HG02973 (cell line): ENCODE data around the gene ZCCHC24.

ENCODE experiments used
- ATAC-seq: cut with Tn5 transposase; IDR thresholded peaks from one replicate; pipeline ENCODE4 v1.9.1; 2021; ENCODE audit warnings: moderate library complexity; ENCODE audit not compliant: unreplicated experiment

The ZCCHC24 gene

GRCh38 chr10:79385804-79386531 is 59.5 kb downstream of the ZCCHC24 start:
- no peak for ATAC-seq

- ATAC-seq = no peak
Observed at GRCh38 chr10:79385392-79385795, 60.0 kb downstream of the ZCCHC24 start.

- no peak for ATAC-seq
Observed at GRCh38 chr10:79384773-79385391, 60.5 kb downstream of the ZCCHC24 start.

GRCh38 chr10:79383974-79384606 is 61.3 kb downstream of the ZCCHC24 start:
- ATAC-seq = no peak

DNA sequence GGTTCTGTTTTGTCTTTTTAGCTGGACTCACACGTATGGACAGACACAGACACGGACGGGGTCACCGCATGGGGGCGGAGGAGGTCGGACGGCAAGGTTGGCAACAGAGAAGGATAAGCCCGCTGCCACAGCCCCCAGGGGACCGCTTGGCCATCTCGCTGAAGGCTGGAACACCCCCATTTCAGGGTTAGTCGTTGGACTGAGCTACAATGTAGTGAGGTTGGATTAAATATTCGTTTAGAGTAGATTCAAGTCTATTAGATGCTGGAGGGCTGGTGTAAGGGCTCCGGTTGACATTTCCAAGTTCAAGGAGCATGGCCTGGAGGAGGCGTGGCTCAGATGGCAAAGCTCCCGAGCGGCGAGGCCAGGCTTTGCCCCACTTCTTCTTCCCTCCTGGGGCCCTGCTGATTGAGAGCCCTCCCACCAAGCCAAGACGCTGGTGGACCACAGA is 62.9 kb downstream of the ZCCHC24 start:
- ATAC-seq = no peak

DNA sequence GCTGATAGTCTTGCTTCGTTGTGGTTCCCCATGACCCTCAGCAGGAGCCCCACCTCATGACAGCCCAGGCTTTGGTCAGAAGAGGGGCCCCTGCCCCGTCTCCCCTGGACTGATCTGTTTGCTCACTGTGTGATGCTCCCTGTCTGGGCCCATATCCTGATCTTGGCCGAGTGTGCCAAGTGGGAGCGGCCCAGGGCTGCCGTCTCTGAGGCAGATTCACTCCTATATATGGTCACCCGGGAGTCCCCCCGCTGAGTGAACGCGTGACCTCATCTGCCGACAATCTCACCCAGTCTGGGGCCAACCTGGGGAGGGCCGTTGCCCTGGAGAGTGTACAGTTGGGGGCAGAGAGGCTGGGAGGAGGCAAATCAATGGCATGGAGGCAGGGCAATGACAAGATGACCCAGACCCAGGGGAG is 63.6 kb downstream of the ZCCHC24 start:
- no peak for ATAC-seq

DNA sequence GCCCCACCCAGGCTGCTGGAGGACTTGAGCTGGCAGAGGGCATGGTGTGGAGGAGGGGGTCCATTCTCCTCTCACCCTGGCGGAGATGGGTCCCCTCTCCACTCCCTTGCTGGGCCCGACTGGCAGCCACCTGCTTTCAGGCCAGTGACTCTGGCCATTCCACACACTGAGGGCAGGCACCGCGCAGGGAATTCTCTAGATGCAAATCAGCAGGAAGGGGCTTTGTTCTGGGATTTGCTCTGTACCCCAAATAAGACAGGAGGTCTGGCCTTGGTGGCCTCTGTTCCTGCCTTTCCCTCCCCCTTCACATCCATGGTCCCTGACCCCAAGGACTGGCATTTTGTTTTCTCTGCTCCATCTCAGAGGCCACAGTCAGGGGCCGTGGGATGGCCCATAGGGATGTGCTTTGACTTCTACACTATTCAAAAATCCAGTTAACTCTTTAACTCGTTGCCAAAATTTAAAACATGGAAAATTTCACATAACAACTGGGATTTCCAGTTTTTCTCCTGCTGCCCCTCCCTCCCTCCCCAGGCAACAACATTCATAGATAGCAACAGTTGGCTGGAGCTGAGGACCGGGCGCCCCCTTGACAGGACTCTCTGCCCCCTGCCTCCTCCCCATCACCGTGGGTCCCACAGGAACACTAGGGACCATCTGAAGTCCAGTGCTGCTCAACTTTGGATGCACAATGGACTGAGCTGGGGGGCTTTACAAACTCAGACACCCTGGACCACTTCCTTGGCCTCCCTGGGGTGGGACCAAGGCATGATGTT is 64.3 kb downstream of the ZCCHC24 start:
- ATAC-seq = no peak

DNA sequence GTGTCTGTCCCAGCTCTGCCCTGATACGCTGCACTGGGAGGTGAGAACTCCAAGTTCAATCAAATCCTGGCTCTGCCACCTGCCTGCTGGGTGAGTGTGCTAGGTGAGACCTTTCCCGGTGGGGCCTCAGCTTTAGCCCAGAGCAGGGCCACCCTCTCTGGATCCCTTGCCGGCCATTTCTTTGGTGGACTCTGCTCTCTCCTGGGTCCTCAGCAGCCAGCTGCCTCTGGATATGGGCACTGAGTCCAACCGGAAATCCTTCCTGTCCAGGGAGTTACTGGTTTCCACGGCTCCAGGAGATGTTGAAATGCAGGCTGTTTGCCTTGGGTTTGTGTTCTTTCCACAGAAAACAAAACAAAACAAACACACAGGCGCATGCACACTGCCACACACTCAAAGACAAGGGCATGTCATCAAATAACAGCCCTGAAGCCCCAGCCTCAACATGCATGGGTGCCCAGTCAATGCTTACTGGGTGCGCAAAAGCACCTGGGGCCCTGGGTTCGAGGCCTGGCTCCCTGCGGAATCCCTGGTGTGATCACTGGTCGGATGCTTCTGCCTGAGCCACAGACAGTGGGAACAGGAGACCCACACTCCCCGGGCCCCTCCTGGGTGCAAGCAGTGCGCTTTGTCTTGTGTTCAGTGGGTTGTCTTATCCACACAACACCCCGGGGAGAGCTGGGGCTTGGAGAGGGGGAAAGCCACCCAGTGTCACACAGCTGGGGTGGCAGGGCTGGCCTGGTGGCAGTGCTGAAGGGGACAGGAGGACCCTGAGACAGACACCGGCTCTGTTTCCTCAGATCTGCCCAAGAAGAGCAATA is 65.1 kb downstream of the ZCCHC24 start:
- no peak for ATAC-seq

GRCh38 chr10:79379512-79380124 is 65.8 kb downstream of the ZCCHC24 start:
- no peak for ATAC-seq

DNA sequence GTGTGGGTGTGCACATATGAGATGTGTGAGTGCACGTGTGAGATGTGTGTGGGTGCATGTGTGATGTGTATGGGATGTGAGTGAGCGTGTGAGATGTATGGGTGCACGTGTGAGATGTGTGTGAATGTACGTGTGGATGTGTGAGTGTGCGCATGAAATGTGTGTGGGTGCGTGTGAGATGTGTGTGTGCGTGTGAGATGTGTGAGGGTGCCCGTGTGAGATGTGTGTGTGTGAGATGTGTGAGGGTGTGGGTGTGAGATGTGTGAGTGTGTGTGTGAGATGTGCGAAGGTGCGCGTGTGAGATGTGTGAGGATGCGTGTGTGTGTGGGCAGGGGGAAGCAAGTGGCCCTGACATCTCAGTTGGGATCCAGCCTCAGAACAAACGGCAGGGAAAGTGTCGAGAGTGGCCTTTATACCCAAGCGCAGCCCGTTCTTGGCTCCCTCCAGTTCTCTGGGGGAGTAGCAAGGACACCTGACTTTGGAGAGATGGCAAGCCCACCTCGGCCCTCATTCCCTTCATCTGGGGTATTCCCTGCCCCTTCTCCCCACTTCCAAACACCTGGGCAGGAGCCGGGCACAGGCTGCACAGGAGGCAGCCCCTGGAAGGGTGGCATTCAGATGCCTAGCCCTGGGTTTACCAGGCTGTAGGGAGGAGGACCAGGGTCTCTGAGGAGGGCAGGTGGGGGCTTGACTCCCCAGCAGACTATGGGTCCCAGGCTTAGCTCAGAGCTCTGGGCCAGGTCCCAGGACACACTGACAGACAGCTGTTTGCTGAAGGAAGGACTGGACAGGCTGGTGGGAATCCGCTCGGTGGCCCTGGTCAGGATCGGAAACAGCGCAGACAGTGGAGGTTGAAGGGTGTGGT is 66.5 kb downstream of the ZCCHC24 start:
- ATAC-seq = no peak

GRCh38 chr10:79378383-79378646 is 67.1 kb downstream of the ZCCHC24 start:
- ATAC-seq = no peak

- no peak for ATAC-seq
Observed at GRCh38 chr10:79377557-79378382, 67.7 kb downstream of the ZCCHC24 start.

GRCh38 chr10:79376751-79377556 is 68.5 kb downstream of the ZCCHC24 start:
- ATAC-seq = no peak

GRCh38 chr10:79376078-79376628 is 69.3 kb downstream of the ZCCHC24 start:
- ATAC-seq = no peak

- no peak for ATAC-seq
Observed at GRCh38 chr10:79375321-79376077, 69.9 kb downstream of the ZCCHC24 start.

DNA sequence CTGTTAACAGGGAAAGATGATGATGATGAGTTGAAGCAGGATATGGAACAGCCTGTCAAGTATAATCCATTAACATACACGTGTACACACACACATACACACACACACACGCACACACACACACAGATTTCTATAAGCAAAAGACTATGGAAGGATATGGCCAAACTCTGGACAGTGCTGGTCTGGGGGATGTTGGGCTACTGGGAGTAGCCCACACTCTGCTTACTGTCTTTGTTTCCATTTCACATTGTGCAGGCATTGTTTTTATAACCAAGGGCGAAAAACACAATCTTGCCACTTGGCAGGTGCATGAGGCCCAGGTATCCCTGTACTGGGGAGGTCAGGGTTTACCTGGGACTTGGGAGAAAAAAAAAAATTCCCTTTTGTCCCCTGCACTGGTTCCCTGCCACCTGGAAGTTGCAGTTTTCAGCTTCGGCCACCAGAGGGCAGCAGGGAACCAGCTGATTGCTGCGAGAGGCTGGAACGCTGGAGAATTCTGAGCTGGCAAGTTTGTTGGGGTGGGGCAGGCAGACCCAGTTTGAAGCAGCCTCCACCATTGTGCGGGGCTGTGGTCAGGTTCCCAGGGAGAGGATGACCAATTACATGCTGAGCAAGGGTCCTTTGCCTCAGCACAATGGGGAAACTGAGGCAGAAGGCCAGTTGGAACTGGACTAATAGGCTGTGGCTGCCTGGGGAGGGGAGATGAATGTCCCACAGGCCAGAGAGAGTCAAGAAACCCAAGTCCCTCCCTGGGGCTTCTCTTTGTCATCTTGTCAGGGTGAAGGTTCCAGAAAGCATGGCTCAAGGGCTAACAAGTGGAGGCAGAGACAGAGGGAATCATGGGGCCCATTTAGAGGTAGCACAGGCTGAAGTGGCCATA is 70.9 kb downstream of the ZCCHC24 start:
- no peak for ATAC-seq
